Measurements from ENCODE around the gene TK1.
"Not testable (repeated sequence)": the region's sequence is repeated elsewhere in the genome, so short reads cannot be mapped to it uniquely, and the experiment has no call there.

The TK1 gene, protein sequence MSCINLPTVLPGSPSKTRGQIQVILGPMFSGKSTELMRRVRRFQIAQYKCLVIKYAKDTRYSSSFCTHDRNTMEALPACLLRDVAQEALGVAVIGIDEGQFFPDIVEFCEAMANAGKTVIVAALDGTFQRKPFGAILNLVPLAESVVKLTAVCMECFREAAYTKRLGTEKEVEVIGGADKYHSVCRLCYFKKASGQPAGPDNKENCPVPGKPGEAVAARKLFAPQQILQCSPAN

GRCh38 chr17:78186692-78187595 is at the start of gene TK1, which contains the start of gene AFMID:
TSS of gene TK1 (minus strand) at chr17:78187052. CDS start at chr17:78186994, 58 bp downstream.
TSS of gene AFMID (plus strand) at chr17:78187362. CDS start at chr17:78187371, 9 bp downstream.
- DNase-seq (ENCODE audit: low read depth): peak; percentile 57

GRCh38 chr17:78235885-78236284 is 49.0 kb upstream of the TK1 start:
- no peak for DNase-seq (ENCODE audit: low read depth)

DNA sequence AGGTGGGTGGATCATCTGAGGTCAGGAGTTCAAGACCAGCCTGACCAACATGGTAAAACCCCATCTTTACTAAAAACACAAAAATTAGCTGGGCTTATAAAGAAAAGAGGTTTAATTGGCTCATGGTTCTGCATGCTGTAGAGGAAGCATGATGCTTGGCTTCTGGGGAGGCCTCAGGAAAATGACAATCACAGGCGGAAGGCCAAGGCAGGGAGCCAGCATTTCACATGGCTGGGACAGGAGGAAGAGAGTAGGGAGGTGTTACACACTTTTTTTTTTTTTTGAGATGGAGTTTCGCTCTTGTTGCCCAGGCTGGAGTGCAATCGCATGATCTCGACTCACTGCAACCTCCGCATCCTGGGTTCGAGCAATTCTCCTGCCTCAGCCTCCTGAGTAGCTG is 48.2 kb upstream of the TK1 start:
- DNase-seq (ENCODE audit: low read depth): not testable (repeated sequence)

DNA sequence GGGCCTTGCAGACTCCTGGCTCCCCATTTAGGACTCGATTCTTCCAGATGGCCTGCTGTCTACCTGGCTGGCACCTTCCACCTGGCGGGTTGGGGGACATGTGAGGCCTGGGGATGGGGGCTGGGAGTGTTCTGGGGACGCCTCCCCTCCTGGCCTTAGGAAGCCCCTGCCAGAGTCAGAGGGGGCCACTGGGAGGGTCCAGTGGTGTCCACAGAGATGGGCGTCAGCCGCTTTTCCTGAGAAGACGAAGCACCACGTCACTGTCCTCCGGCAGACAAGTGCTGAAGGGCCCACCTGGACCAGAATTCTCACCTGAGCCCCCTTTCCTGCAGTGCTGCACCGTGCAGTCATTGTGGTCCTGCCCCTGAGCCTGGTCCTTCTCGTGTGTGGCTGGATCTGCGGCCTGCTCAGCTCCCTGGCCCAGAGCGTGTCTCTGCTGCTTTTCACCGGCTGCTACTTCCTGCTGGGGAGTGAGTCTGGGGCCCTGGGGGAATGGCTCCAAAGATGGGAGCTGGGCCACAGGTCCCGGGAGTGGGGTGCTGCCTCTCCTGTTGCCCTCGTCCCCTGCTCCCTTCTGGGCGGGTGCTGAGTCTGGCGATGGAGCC is 47.5 kb upstream of the TK1 start:
- no peak for DNase-seq (ENCODE audit: low read depth)

DNA sequence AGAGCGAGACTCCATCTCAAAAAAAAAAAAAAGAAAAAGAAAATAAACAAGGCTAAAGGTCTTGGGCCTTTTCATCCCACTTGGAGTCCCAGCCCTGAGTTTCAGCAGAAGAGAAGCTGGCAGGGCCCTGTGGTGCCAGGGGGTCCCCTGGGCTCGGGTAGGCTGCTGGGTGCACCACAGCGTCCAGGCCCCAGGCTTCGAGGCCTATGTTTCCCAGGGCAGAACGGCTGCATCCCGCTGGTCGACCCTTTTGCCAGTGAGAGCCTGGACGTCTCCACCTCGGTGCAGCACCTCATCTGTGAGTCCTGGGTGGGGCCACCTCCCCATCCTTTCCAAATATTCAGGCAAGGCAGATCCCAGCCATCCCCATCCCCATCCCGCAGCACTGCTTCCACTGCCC is 46.8 kb upstream of the TK1 start:
- no peak for DNase-seq (ENCODE audit: low read depth)

DNA sequence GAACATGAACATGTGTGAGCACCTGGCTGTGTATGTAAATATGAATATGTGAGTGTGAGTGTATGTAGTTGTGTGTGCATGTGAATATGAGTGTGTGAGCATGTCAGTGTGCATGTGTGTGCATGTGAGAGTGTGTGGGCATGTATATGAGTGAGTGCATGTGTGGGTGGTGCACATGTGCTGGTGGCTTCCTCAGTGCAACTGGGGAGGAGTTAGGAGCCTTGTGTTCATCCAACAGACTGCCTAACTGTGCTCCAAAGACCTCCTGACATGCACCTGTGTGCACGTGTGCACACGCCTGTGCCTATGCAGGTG is 46.0 kb upstream of the TK1 start:
- no peak for DNase-seq (ENCODE audit: low read depth)

DNA sequence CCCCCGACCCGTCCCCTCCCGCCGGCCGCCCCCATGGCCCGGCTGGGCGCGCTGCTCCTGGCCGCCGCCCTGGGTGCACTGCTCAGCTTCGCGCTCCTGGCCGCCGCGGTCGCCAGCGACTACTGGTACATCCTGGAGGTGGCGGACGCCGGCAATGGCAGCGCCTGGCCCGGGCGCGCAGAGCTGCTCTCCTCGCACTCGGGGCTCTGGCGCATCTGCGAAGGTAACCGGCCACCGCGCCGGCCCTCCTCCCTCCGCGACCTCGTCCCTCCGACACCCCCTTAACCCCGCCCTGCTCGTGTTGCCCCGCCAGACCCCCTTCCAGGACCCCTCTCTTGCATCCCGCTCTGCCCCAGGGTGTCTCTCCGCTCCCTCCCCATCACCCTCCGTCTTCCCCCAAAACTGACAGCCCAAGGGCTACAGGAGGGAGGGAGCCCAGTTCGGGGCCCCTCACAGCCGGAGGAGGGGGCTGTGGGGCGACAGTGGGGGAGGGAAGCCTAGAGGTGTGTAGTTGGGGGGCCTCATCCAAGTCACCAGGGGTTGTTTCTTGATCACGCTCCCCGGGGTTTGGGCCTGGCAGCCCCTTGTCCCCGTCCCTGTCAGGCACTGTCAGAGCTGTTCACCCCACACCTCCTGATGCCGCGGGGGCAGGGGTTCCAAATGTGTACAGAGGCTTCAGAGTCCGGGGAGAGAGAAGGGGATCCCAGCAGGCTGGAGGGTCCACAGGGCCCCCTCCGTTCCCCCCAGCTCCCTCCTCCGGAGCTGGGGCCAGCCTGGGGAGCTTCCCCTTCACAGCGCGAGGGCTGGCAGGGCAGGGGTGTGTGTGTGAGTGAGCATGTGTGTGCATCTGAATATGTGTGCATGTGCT is 45.4 kb upstream of the TK1 start:
- no peak for DNase-seq (ENCODE audit: low read depth)

DNA sequence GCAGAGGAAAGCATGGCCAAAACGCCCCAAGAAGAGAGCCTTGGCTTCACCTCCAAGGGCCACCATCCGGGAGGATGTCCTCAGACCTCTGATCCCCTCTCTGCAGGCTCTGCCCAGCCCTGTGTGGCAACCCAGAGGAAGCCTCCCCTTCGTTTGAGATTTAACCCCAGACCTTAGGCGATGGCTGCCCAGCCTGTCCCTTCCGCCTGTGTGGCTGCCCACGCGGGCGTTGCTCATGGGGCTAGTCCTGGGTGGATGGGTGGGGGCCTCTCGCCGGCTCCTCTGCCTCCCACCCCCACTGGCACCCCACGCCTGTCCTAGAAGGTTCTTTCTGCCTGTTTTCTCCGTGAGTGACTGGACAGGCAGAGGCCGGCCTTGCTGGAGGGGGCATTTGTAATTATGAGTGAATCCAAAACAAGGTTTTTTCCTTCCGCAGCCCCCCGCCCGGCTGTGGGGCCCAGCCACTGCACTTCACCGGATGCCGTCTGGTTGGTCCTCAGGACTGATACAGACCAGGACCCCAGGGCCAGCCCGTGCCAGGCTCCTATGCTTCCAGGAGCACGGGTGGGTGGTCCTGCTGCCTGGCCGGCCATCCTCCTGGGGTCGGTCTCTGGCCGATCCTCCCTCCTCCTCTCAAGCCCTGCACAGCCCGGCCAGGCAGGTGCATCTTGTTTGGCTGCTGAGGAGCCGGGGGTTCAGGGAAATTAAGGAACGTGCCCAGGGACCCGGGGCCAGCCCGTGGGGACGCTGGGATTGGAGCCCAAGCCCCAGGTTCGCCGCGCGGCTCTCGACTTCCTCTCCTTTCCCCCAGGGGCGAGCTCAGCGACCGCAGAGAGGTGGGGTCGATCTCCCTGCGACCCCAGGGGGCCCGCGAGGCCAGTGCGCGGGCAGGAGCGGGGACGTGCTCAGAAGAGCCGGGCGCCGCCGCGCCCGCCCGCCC is 44.4 kb upstream of the TK1 start, which contains the start of gene TMEM235:
TSS of gene TMEM235 (plus strand) at position 636 of the 940 bp plus-strand sequence. CDS start 393 bp downstream, outside the sequence.
- DNase-seq (ENCODE audit: low read depth): no peak

DNA sequence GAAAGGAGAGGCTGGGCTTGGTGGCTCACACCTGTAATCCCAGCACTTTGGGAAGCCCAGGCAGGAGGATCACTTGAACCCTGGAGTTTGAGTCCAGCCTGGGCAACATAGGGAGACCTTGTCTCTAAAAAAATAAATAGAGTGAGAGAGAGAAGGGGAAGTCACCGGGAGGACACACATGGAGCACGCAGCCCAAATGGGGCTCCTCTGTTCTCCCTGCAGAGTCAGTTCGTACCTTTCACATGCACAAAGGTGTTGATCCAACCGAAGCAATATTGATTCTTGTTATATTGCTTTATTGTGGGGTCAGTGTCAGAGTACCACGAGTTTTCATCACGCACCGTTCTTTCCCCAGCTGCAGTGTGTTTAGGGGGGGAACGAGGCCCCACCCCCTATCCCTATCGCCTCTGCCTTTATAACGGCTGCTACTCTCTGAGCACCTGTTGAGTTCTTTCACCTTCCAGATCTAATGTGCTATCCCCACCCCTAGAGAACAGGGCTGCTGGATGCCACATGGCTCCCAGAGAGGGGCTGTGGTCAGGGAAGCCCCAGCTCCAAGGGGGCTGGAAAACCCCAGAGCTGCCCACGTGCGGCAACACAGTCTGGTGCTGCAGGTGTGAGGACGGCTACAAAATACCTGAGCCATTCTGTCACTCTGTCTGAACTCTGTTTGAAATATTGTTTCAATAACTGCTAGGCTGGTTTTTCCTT is 43.6 kb upstream of the TK1 start:
- no peak for DNase-seq (ENCODE audit: low read depth)

DNA sequence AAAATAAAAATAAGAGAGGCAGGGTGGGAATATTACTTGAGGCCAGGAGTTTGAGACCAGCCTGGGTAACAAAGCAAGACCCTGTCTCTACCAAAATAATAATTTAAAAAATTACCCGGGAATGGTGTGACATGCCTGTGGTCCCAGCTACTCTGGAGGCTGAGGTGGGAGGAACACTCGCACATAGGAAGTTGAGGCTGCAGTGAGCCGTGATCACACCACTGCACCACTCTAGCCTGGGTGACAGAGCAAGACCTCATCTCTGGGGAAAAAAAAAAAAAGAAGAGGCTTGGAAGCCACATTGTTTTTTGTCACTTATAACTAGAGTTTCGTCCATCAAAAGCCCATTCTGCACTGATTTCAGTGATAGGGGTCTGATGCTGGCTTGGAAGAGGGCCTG is 41.3 kb upstream of the TK1 start:
- no peak for DNase-seq (ENCODE audit: low read depth)

DNA sequence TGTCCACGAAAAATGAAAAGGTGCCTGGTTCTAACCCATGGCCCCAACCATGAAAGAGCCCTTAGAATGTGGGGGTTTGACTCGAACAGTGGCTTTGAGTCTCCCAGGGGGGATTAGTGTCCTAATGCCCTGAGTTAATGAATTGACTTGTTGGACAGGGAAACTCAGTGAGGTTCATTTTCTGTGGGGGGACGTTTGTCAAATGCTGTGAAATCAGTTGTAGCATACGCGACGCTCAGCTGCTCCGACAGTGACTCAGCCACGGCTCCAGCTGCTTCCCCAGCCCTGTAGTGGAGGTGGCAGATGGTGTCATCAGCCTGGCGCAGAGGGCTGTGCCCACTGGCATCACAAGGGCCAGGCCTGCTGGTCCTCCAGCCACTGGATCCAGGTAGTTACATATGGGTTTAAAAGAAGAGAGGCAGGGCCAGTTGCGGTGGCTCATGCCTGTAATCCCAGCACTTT is 40.6 kb upstream of the TK1 start:
- no peak for DNase-seq (ENCODE audit: low read depth)

DNA sequence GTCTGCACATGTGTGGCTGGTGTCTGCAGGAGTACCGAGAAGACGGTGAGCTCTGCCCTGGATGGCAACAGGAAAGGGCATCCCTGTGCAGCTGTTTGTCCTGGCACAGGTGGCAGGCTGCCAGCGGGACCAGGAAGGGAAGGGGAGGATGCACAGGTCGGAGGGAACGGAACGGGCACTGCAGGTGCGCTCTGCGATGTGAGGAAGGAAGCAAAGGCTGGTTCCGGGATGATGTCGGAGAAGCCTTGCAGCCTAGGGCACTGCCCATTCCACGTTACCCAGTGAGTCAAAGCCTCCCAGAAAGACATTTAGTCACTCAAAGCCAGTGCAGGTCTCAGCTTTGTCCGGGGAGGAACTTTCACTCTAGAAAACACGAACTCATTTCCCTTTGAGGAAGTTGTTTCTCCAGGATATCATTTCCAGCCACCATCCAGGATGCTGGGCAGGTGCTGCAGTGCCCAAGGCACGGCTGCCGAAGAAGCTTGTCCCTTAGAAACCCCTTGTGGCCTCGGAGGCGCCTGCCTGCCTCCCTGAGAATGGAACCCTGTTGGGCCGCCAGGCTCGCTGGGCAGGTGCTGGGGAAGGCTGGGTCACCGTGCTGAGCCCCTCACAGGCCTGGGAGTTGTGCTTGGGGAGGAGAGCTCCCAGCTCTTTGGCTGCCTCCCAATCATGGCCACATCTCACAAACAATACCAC is 40.1 kb upstream of the TK1 start:
- no peak for DNase-seq (ENCODE audit: low read depth)

- no peak for DNase-seq (ENCODE audit: low read depth)
Observed at GRCh38 chr17:78226055-78226758, 39.4 kb upstream of the TK1 start.

GRCh38 chr17:78225088-78225865 is 38.4 kb upstream of the TK1 start:
- no peak for DNase-seq (ENCODE audit: low read depth)

- DNase-seq (ENCODE audit: low read depth): no peak
Observed at GRCh38 chr17:78224231-78225087, 37.6 kb upstream of the TK1 start.

DNA sequence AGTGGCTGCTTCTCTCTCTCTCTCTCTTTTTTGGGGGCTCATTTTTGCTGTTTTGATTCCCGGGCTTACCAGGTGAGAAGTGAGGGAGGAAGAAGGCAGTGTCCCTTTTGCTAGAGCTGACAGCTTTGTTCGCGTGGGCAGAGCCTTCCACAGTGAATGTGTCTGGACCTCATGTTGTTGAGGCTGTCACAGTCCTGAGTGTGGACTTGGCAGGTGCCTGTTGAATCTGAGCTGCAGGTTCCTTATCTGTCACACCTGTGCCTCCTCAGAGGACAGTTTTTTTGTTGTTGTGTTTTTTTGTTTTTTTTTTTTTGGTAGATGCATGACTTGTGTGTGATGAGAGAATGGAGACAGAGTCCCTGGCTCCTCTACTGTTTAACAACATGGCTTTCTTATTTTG is 36.9 kb upstream of the TK1 start:
- DNase-seq (ENCODE audit: low read depth): no peak

- DNase-seq (ENCODE audit: low read depth): no peak
Observed at GRCh38 chr17:78223061-78223460, 36.2 kb upstream of the TK1 start.

All from activated T-cell treated with anti-CD3 and anti-CD28 coated beads for 1 hour (primary cell).